PFSK-1 (cell line): ENCODE results near the gene SPG7.

Experiments
- FOXP2 ChIP-seq: optimal IDR thresholded peaks from 2 replicates; pipeline ENCODE3; 2011; ENCODE audit warnings: borderline replicate concordance, control low read depth, inconsistent platforms; ENCODE audit not compliant: insufficient read depth; ENCODE audit errors: extremely low read length, extremely low read depth
- POLR2AphosphoS5 ChIP-seq: IDR thresholded peaks from 2 replicates; pipeline ENCODE4 v1.6.1; 2012; ENCODE audit warnings: low read depth, mild to moderate bottlenecking, control low read depth, low read length, moderate library complexity
- SIN3A ChIP-seq: IDR thresholded peaks from 2 replicates; pipeline ENCODE4 v1.6.1; 2012; ENCODE audit warnings: mild to moderate bottlenecking, low read length, moderate library complexity, borderline replicate concordance; ENCODE audit not compliant: insufficient read depth
- TAF1 ChIP-seq: IDR thresholded peaks from 2 replicates; pipeline ENCODE4 v1.6.1; 2012; ENCODE audit warnings: low read length, control low read depth, borderline replicate concordance; ENCODE audit not compliant: insufficient read depth
- TF ChIP-seq, protein P1 (sequence below), 2 experiments: IDR thresholded peaks; 2 replicates each; pipeline versions ENCODE4 v1.6.1 to v1.8.0; 2011 to 2012; ENCODE audit warnings: low read depth in 2 of 2, low read length in 2 of 2, control low read depth in 1 of 2, inconsistent platforms in 1 of 2, mild to moderate bottlenecking in 1 of 2, moderate library complexity in 1 of 2; ENCODE audit not compliant: insufficient read depth in 1 of 2

SPG7 gene

GRCh38 chr16:89548344-89549006, 40.3 kb downstream of the SPG7 start:
- TF ChIP-seq SIN3A (no peak), FOXP2 (no peak), TAF1 (no peak), POLR2AphosphoS5 (no peak)
- TF ChIP-seq, protein P1, sequence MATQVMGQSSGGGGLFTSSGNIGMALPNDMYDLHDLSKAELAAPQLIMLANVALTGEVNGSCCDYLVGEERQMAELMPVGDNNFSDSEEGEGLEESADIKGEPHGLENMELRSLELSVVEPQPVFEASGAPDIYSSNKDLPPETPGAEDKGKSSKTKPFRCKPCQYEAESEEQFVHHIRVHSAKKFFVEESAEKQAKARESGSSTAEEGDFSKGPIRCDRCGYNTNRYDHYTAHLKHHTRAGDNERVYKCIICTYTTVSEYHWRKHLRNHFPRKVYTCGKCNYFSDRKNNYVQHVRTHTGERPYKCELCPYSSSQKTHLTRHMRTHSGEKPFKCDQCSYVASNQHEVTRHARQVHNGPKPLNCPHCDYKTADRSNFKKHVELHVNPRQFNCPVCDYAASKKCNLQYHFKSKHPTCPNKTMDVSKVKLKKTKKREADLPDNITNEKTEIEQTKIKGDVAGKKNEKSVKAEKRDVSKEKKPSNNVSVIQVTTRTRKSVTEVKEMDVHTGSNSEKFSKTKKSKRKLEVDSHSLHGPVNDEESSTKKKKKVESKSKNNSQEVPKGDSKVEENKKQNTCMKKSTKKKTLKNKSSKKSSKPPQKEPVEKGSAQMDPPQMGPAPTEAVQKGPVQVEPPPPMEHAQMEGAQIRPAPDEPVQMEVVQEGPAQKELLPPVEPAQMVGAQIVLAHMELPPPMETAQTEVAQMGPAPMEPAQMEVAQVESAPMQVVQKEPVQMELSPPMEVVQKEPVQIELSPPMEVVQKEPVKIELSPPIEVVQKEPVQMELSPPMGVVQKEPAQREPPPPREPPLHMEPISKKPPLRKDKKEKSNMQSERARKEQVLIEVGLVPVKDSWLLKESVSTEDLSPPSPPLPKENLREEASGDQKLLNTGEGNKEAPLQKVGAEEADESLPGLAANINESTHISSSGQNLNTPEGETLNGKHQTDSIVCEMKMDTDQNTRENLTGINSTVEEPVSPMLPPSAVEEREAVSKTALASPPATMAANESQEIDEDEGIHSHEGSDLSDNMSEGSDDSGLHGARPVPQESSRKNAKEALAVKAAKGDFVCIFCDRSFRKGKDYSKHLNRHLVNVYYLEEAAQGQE (IDR thresholded peaks at IDR 0.05; ENCODE audit: insufficient read depth in 1 of 2, low read depth in 2 of 2, low read length in 2 of 2), result no peak

- TF ChIP-seq FOXP2 (no peak), SIN3A (no peak), POLR2AphosphoS5 (no peak), TAF1 (no peak)
- TF ChIP-seq, protein P1 (IDR thresholded peaks at IDR 0.05; ENCODE audit: insufficient read depth in 1 of 2, low read depth in 2 of 2, low read length in 2 of 2), result no peak
These were observed 41.0 kb downstream of the SPG7 start for GRCh38 chr16:89549007-89549700.

DNA sequence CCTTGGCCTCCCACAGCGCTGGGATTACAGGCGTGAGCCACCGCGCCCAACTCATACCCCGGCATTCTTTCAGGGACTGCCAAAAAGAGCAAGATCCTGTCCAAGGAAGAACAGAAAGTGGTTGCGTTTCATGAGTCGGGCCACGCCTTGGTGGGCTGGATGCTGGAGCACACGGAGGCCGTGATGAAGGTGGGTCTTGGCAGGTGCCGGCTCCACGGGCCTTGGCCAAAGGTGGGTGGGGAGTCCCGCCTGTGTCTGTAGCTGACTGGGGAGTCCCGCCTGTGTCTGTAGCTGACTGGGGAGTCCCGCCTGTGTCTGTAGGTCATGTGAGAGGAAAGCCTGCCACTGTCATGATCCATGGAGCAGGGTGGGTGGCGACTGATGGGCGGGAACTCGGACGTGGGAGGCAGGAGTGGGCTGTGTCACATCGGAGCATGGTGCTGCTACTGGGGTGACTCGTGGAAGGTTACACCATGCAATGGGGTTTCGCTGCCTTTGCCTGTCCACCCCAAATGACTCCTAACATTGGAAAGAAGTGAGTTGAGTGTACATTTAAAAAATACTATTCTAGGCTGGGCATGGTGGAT, 42.3 kb downstream of the SPG7 start:
- TF ChIP-seq POLR2AphosphoS5, result no peak
- TF ChIP-seq, protein P1 (IDR thresholded peaks at IDR 0.05; ENCODE audit: insufficient read depth in 1 of 2, low read depth in 2 of 2, low read length in 2 of 2), result no peak
- TF ChIP-seq SIN3A, result no peak
- TF ChIP-seq TAF1, result no peak
- TF ChIP-seq FOXP2, result no peak

GRCh38 chr16:89552329-89552728, 44.1 kb downstream of the SPG7 start:
- TF ChIP-seq, protein P1 (IDR thresholded peaks at IDR 0.05; ENCODE audit: insufficient read depth in 1 of 2, low read depth in 2 of 2, low read length in 2 of 2), result no peak
- no peak for TF ChIP-seq FOXP2
- TF ChIP-seq TAF1, result no peak
- no peak for TF ChIP-seq SIN3A
- no peak for TF ChIP-seq POLR2AphosphoS5
